MM.1S (cell line): Measurements from ENCODE around the gene FER.

Source experiments
- DNase-seq: peaks from one replicate; pipeline ENCODE4 v3.0.0-alpha.2; 2015
- H2AFZ ChIP-seq: fragments of 300-600 bp; sonication (generic); 2 replicates; pipeline ENCODE4 v1.6.0; 2016; ENCODE audit warnings: antibody characterized with exemption, low read length
- H3F3A ChIP-seq: fragments of 300-600 bp; sonication (generic); 2 replicates; pipeline ENCODE4 v1.6.1; 2016; ENCODE audit warnings: mild to moderate bottlenecking, antibody characterized with exemption, low read length, moderate library complexity, mixed read lengths; ENCODE audit not compliant: insufficient read depth
- H3K27ac ChIP-seq: fragments of 300-600 bp; sonication (generic); 2 replicates; pipeline ENCODE4 v1.5.1; 2016; ENCODE audit warnings: mild to moderate bottlenecking, low read length
- H3K27me3 ChIP-seq: fragments of 300-600 bp; sonication (generic); replicated peaks from 2 replicates; pipeline ENCODE4 v1.6.0; 2016; ENCODE audit warnings: low read length; ENCODE audit not compliant: insufficient read depth
- H3K36me3 ChIP-seq: fragments of 300-600 bp; sonication (generic); replicated peaks from 2 replicates; pipeline ENCODE4 v1.6.1; 2016; ENCODE audit warnings: mild to moderate bottlenecking, low read length, mixed read lengths; ENCODE audit not compliant: insufficient read depth
- H3K4me1 ChIP-seq: fragments of 300-600 bp; sonication (generic); 2 replicates; pipeline ENCODE4 v1.6.1; 2016; ENCODE audit warnings: low read length, mixed read lengths
- H3K4me2 ChIP-seq: fragments of 300-600 bp; sonication (generic); 2 replicates; pipeline ENCODE4 v1.6.0; 2016; ENCODE audit warnings: low read depth, low read length
- H3K4me3 ChIP-seq: fragments of 300-600 bp; sonication (generic); 2 replicates; pipeline ENCODE4 v1.5.1; 2016; ENCODE audit warnings: low read length, mixed read lengths
- H3K79me2 ChIP-seq: fragments of 300-600 bp; sonication (generic); 2 replicates; pipeline ENCODE4 v1.6.1; 2016; ENCODE audit warnings: mixed run types, low read length, mixed read lengths
- H3K9ac ChIP-seq: fragments of 300-600 bp; sonication (generic); 2 replicates; pipeline ENCODE4 v1.6.1; 2016; ENCODE audit warnings: low read length, mixed read lengths
- H3K9me2 ChIP-seq: fragments of 300-600 bp; sonication (generic); replicated peaks from 2 replicates; pipeline ENCODE4 v1.6.1; 2016; ENCODE audit warnings: mild to moderate bottlenecking, low read length, mixed read lengths; ENCODE audit not compliant: insufficient read depth
- H3K9me3 ChIP-seq: fragments of 300-600 bp; sonication (generic); replicated peaks from 2 replicates; pipeline ENCODE4 v1.6.1; 2016; ENCODE audit warnings: mild to moderate bottlenecking, low read length, mixed read lengths; ENCODE audit not compliant: insufficient read depth
- H4K20me1 ChIP-seq: fragments of 300-600 bp; sonication (generic); 2 replicates; pipeline ENCODE4 v1.6.1; 2016; ENCODE audit warnings: mild to moderate bottlenecking, low read length, moderate library complexity, mixed read lengths; ENCODE audit not compliant: insufficient read depth
- CTCF ChIP-seq: fragments of 300-600 bp; sonication (generic); IDR thresholded peaks from 2 replicates; pipeline ENCODE4 v1.5.1; 2016; ENCODE audit warnings: antibody characterized with exemption, low read length, mixed read lengths
- EZH2 ChIP-seq: fragments of 300-600 bp; sonication (generic); optimal IDR thresholded peaks from 2 replicates; pipeline ENCODE3; 2017; ENCODE audit warnings: low read depth, mild to moderate bottlenecking, antibody characterized with exemption, low read length, mixed read lengths
- EZH2phosphoT487 ChIP-seq: fragments of 300-600 bp; sonication (generic); IDR thresholded peaks from 2 replicates; pipeline ENCODE4 v1.6.1; 2018; ENCODE audit warnings: antibody characterized with exemption, low read length

Gene FER

GRCh38 chr5:109218818-109219217, 471.1 kb downstream of the FER start:
- TF ChIP-seq EZH2 (no peak), CTCF (no peak), EZH2phosphoT487 (no peak)
- H3K9me3 ChIP-seq = no peaks in the 10 kb centered on the region
- H3K27me3 ChIP-seq = no peaks in the 10 kb centered on the region
- H3F3A ChIP-seq = no peaks in the 10 kb centered on the region
- no peaks in the 10 kb centered on the region for H3K79me2 ChIP-seq
- H3K4me2 ChIP-seq = no peak overlapping the region
- H3K9ac ChIP-seq = no peak overlapping the region
- H3K4me1 ChIP-seq = no peaks in the 10 kb centered on the region
- H2AFZ ChIP-seq = no peak overlapping the region
- no peaks in the 10 kb centered on the region for H3K9me2 ChIP-seq
- no peaks in the 10 kb centered on the region for H3K36me3 ChIP-seq
- no peaks in the 10 kb centered on the region for H4K20me1 ChIP-seq
- H3K27ac ChIP-seq = no peak overlapping the region
- DNase-seq = no peak
- H3K4me3 ChIP-seq = no peak overlapping the region

GRCh38 chr5:109223531-109223930, 475.8 kb downstream of the FER start:
- no peaks in the 10 kb centered on the region for H3K9me3 ChIP-seq
- H3K27me3 ChIP-seq = no peaks in the 10 kb centered on the region
- H3K79me2 ChIP-seq = no peaks in the 10 kb centered on the region
- no peaks in the 10 kb centered on the region for H3K9me2 ChIP-seq
- no peaks in the 10 kb centered on the region for H3F3A ChIP-seq
- H3K9ac ChIP-seq = no peak overlapping the region
- H2AFZ ChIP-seq = no peak overlapping the region
- H4K20me1 ChIP-seq = no peaks in the 10 kb centered on the region
- TF ChIP-seq EZH2 (no peak), EZH2phosphoT487 (no peak), CTCF (no peak)
- H3K4me2 ChIP-seq = no peak overlapping the region
- no peaks in the 10 kb centered on the region for H3K36me3 ChIP-seq
- H3K4me3 ChIP-seq = no peak overlapping the region
- no peak for DNase-seq
- no peaks in the 10 kb centered on the region for H3K4me1 ChIP-seq
- no peak overlapping the region for H3K27ac ChIP-seq

DNA sequence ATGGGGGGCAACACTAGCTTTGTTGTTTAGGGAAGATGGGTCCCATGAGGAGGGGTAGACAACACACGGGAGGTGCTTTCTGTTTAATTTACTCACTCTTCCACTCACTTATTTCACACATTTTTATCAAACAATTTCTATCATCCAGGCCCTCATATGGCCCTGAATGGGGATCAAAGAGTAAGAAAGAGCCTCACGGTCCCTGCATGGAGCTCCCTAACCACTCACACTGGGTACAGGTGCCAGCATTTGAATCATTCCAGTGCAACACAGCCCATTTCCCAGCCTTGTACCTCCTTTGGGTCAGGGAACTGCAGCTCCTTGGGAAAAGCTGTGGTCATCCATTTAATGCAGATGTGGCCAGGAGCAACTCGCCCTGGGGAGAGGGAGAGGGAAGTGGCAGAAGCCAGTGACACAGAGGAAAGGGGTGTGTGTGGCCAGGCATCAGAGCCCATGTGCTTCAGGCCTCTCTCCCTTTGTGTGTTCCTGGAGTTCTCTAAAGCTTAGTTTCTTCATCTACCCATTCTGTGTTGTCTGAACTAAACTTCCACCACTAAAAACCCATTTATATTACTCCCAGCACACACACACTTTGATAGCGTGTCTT, 476.7 kb downstream of the FER start:
- no peaks in the 10 kb centered on the region for H3F3A ChIP-seq
- H3K79me2 ChIP-seq = no peaks in the 10 kb centered on the region
- H3K9me2 ChIP-seq = no peaks in the 10 kb centered on the region
- no peaks in the 10 kb centered on the region for H4K20me1 ChIP-seq
- H3K4me3 ChIP-seq = no peak overlapping the region
- H3K27me3 ChIP-seq = no peaks in the 10 kb centered on the region
- H3K27ac ChIP-seq = no peak overlapping the region
- DNase-seq = no peak
- TF ChIP-seq CTCF (no peak), EZH2 (no peak), EZH2phosphoT487 (no peak)
- no peaks in the 10 kb centered on the region for H3K36me3 ChIP-seq
- H2AFZ ChIP-seq = no peak overlapping the region
- no peak overlapping the region for H3K9ac ChIP-seq
- no peak overlapping the region for H3K4me2 ChIP-seq
- no peaks in the 10 kb centered on the region for H3K9me3 ChIP-seq
- H3K4me1 ChIP-seq = no peaks in the 10 kb centered on the region
